GM18517 (cell line): ENCODE measurements around the gene NODAL.

Source experiments
- ATAC-seq: cut with Tn5 transposase; IDR thresholded peaks from one replicate; pipeline ENCODE4 v1.9.1; 2021; ENCODE audit warnings: mild to moderate bottlenecking, moderate library complexity; ENCODE audit not compliant: unreplicated experiment

Gene NODAL

GRCh38 chr10:70465278-70465677 is 23.8 kb upstream of the NODAL start:
- ATAC-seq: no peak

GRCh38 chr10:70462349-70462984 is 21.0 kb upstream of the NODAL start:
- no peak for ATAC-seq

- no peak for ATAC-seq
These were observed 20.2 kb upstream of the NODAL start for GRCh38 chr10:70461397-70462348.

GRCh38 chr10:70459774-70460490 is 18.5 kb upstream of the NODAL start:
- ATAC-seq: no peak

- no peak for ATAC-seq
These were observed 17.7 kb upstream of the NODAL start for GRCh38 chr10:70459061-70459773.

- no peak for ATAC-seq
These were observed 17.0 kb upstream of the NODAL start for GRCh38 chr10:70458329-70459060.

- ATAC-seq: no peak
These were observed 16.4 kb upstream of the NODAL start for GRCh38 chr10:70457759-70458305.

GRCh38 chr10:70456164-70456563 is 14.7 kb upstream of the NODAL start:
- no peak for ATAC-seq

GRCh38 chr10:70455213-70455630 is 13.7 kb upstream of the NODAL start:
- ATAC-seq: no peak

- no peak for ATAC-seq
These were observed 6.8 kb upstream of the NODAL start for GRCh38 chr10:70448236-70448635.

- no peak for ATAC-seq
These were observed 4.5 kb upstream of the NODAL start for GRCh38 chr10:70445718-70446657.

- ATAC-seq: no peak
These were observed 3.3 kb upstream of the NODAL start for GRCh38 chr10:70444744-70445143.

GRCh38 chr10:70442332-70442988 is 979 bp upstream of the NODAL start:
- no peak for ATAC-seq

- no peak for ATAC-seq
These were observed 421 bp upstream of the NODAL start for GRCh38 chr10:70441895-70442309.

GRCh38 chr10:70440296-70441160 is 953 bp downstream of the NODAL start:
- ATAC-seq: no peak

- no peak for ATAC-seq
These were observed 3.8 kb downstream of the NODAL start for GRCh38 chr10:70437721-70438120.
